H9 (cell line): ENCODE results near the gene CDS1. TPM values are rescaled to one million over a fixed set of nuclear protein-coding genes. Genes with fewer than 3 reads are reported as not detected.
A peak's percentile ranks its signal among the peaks of the same experiment; 100 is the strongest.

Experiments used
- DNase-seq: peaks from one replicate; pipeline ENCODE4 v3.0.0-alpha.2; 2017
- H2AFZ ChIP-seq: one replicate; pipeline ENCODE4 v1.6.1; 2013; ENCODE audit warnings: mild to moderate bottlenecking, low read length, control low read depth, moderate library complexity
- H2AK5ac ChIP-seq: 2 replicates; pipeline ENCODE4 v1.6.1; 2013; ENCODE audit warnings: low read length, control low read depth, mixed read lengths; ENCODE audit not compliant: insufficient read length
- H2BK120ac ChIP-seq: one replicate; pipeline ENCODE4 v1.6.1; 2013; ENCODE audit warnings: low read depth, mild to moderate bottlenecking, low read length, control low read depth, inconsistent platforms; ENCODE audit not compliant: poor library complexity, severe bottlenecking
- H2BK12ac ChIP-seq: 2 replicates; pipeline ENCODE4 v1.6.1; 2013; ENCODE audit warnings: low read length, control low read depth, mixed read lengths, low read depth; ENCODE audit not compliant: insufficient read length
- H2BK15ac ChIP-seq: 2 replicates; pipeline ENCODE4 v1.6.1; 2013; ENCODE audit warnings: low read depth, low read length, control low read depth
- H2BK20ac ChIP-seq: one replicate; pipeline ENCODE4 v1.6.1; 2013; ENCODE audit warnings: low read depth, mild to moderate bottlenecking, low read length, control low read depth, inconsistent platforms; ENCODE audit not compliant: poor library complexity, severe bottlenecking
- H2BK5ac ChIP-seq: 2 replicates; pipeline ENCODE4 v1.6.1; 2013; ENCODE audit warnings: low read length, control low read depth, mixed read lengths; ENCODE audit not compliant: insufficient read length
- H3K14ac ChIP-seq: 2 replicates; pipeline ENCODE4 v1.6.1; 2013; ENCODE audit warnings: low read length, control low read depth; ENCODE audit not compliant: insufficient read depth
- H3K18ac ChIP-seq: 2 replicates; pipeline ENCODE4 v1.6.1; 2013; ENCODE audit warnings: low read depth, mild to moderate bottlenecking, mixed read lengths, low read length, control low read depth; ENCODE audit not compliant: insufficient read length
- H3K23ac ChIP-seq: 2 replicates; pipeline ENCODE4 v1.6.1; 2013; ENCODE audit warnings: low read length, control low read depth, mixed read lengths, low read depth; ENCODE audit not compliant: insufficient read length
- H3K23me2 ChIP-seq: 2 replicates; pipeline ENCODE4 v1.6.1; 2013; ENCODE audit warnings: low read depth, mild to moderate bottlenecking, mixed read lengths, low read length, control low read depth; ENCODE audit not compliant: insufficient read length, poor library complexity, severe bottlenecking
- H3K27ac ChIP-seq: 2 replicates; pipeline ENCODE4 v1.5.1; 2013; ENCODE audit warnings: low read length, control low read depth, mixed read lengths, low read depth; ENCODE audit not compliant: insufficient read length
- H3K27me3 ChIP-seq: 2 replicates; pipeline ENCODE4 v1.6.1; 2013; ENCODE audit warnings: low read length, control low read depth, inconsistent platforms; ENCODE audit not compliant: insufficient read depth
- H3K4ac ChIP-seq: 2 replicates; pipeline ENCODE4 v1.6.1; 2013; ENCODE audit warnings: low read depth, mild to moderate bottlenecking, control low read depth, inconsistent platforms, low read length, moderate library complexity
- H3K4me1 ChIP-seq: 2 replicates; pipeline ENCODE4 v1.6.1; 2013; ENCODE audit warnings: low read length, control low read depth, inconsistent platforms; ENCODE audit not compliant: insufficient read depth
- H3K4me2 ChIP-seq: 2 replicates; pipeline ENCODE4 v1.6.1; 2013; ENCODE audit warnings: low read length, control low read depth, mixed read lengths; ENCODE audit not compliant: insufficient read length, insufficient read depth
- H3K56ac ChIP-seq: 2 replicates; pipeline ENCODE4 v1.6.1; 2013; ENCODE audit warnings: low read depth, mild to moderate bottlenecking, mixed read lengths, low read length, control low read depth; ENCODE audit not compliant: insufficient read length
- H3K79me1 ChIP-seq: 2 replicates; pipeline ENCODE4 v1.6.1; 2013; ENCODE audit warnings: low read depth, mild to moderate bottlenecking, moderate library complexity, low read length, control low read depth, inconsistent platforms; ENCODE audit not compliant: insufficient read depth, poor library complexity, severe bottlenecking
- H3K79me2 ChIP-seq: 2 replicates; pipeline ENCODE4 v1.6.1; 2013; ENCODE audit warnings: low read length, control low read depth, inconsistent platforms; ENCODE audit not compliant: insufficient read depth
- H3K9ac ChIP-seq: 2 replicates; pipeline ENCODE4 v1.6.1; 2013; ENCODE audit warnings: low read length, control low read depth, mixed read lengths; ENCODE audit not compliant: insufficient read length; ENCODE audit errors: extremely low read depth
- H3K9me3 ChIP-seq: one replicate; pipeline ENCODE4 v1.6.1; 2013; ENCODE audit warnings: low read depth, low read length, inconsistent platforms; ENCODE audit not compliant: control insufficient read depth
- H3T11ph ChIP-seq: one replicate; pipeline ENCODE4 v1.6.1; 2013; ENCODE audit warnings: mild to moderate bottlenecking, low read length, control low read depth, inconsistent platforms
- H4K20me1 ChIP-seq: one replicate; pipeline ENCODE4 v1.6.1; 2013; ENCODE audit not compliant: control insufficient read depth, insufficient read length, insufficient read depth
- H4K5ac ChIP-seq: 2 replicates; pipeline ENCODE4 v1.6.1; 2013; ENCODE audit warnings: low read depth, mild to moderate bottlenecking, mixed read lengths, low read length, control low read depth; ENCODE audit not compliant: insufficient read length
- H4K8ac ChIP-seq: replicated peaks from 2 replicates; pipeline ENCODE4 v1.6.1; 2013; ENCODE audit warnings: low read length, control low read depth, mixed read lengths, low read depth; ENCODE audit not compliant: insufficient read length
- H4K91ac ChIP-seq: 2 replicates; pipeline ENCODE4 v1.6.1; 2013; ENCODE audit warnings: low read depth, mild to moderate bottlenecking, moderate library complexity, mixed read lengths, low read length, control low read depth; ENCODE audit not compliant: insufficient read length
- H3K27ac Mint-ChIP-seq, 3 experiments: 2 replicates in 2 of 3; 3 replicates in 1 of 3; pipeline ENCODE4 v1.8.0; 2020 to 2021; ENCODE audit warnings: mixed read lengths in 3 of 3, mild to moderate bottlenecking in 1 of 3, moderate library complexity in 1 of 3
- H3K27me3 Mint-ChIP-seq: 2 replicates; pipeline ENCODE4 v1.8.0; 2021; ENCODE audit warnings: low read depth, mild to moderate bottlenecking, moderate library complexity, mixed read lengths
- H3K36me3 Mint-ChIP-seq, 3 experiments: 2 replicates in 2 of 3; 3 replicates in 1 of 3; pipeline ENCODE4 v1.8.0; 2020 to 2021; ENCODE audit warnings: low read depth in 3 of 3, mixed read lengths in 3 of 3; ENCODE audit not compliant: insufficient read depth in 1 of 3
- H3K4me1 Mint-ChIP-seq, 2 experiments: 2 replicates each; pipeline ENCODE4 v1.8.0; 2020; ENCODE audit warnings: mixed read lengths in 2 of 2
- H3K4me3 Mint-ChIP-seq, 2 experiments: 2 replicates in 1 of 2; 3 replicates in 1 of 2; pipeline ENCODE4 v1.8.0; 2020 to 2021; ENCODE audit warnings: mild to moderate bottlenecking in 2 of 2, mixed read lengths in 2 of 2, moderate library complexity in 1 of 2
- H3K9me3 Mint-ChIP-seq, 2 experiments: 2 replicates in 1 of 2; 3 replicates in 1 of 2; pipeline ENCODE4 v1.8.0; 2020; ENCODE audit warnings: mild to moderate bottlenecking in 2 of 2, mixed read lengths in 2 of 2, moderate library complexity in 1 of 2
- CTCF ChIP-seq: fragments of 200-600 bp; sonication (generic); conservative IDR thresholded peaks from 3 replicates; pipeline ENCODE4 v1.8.0; 2021; ENCODE audit warnings: antibody characterized with exemption, mild to moderate bottlenecking
- WGBS: extraction: QIAGEN DNeasy Blood & Tissue Kit; methylation state at CpG from one replicate; pipeline ENCODE4 v1.1.7; 2013; ENCODE audit warnings: missing lambda C conversion rate, low lambda C conversion rate, mixed read lengths; ENCODE audit not compliant: insufficient read length; ENCODE audit errors: extremely low coverage; 5-methylcytosine and 5-hydroxymethylcytosine counted together
- total RNA-seq: library from RNA; stranded (reverse); gene quantifications from 2 replicates; pipeline ENCODE4 v1.2.1, GENCODE V29; 2021

CDS1 gene
- total RNA-seq, 1 experiment from 2014 or later: 7.5 TPM

GRCh38 chr4:84623661-84624060 is 40.7 kb downstream of the CDS1 start:
- H4K5ac ChIP-seq: no peak overlapping the region
- H4K91ac ChIP-seq: no peak overlapping the region
- no peaks in the 10 kb centered on the region for H4K20me1 ChIP-seq
- no peak overlapping the region for H2AK5ac ChIP-seq
- no peak overlapping the region for H2BK120ac ChIP-seq
- no peak overlapping the region for H2BK20ac ChIP-seq
- no peak overlapping the region for H3K18ac ChIP-seq
- H3K27ac ChIP-seq: no peak overlapping the region
- no peak overlapping the region for H3K14ac ChIP-seq
- Mint-ChIP-seq H3K27me3 (no peaks in the 10 kb centered on the region), H3K36me3 (peaks cover 5 to 28% (median 18%) of the 10 kb centered on the region in 3 experiments; a peak in 6 of 7 replicates), H3K4me3 (no peak overlapping the region), H3K9me3 (no peaks in the 10 kb centered on the region), H3K4me1 (peaks cover 9 to 12% of the 10 kb centered on the region in 2 experiments), H3K27ac (peak overlapping the region; percentile 7 to 43 (median 23); a peak in 3 of 7 replicates)
- H3K27me3 ChIP-seq: no peaks in the 10 kb centered on the region
- no peak overlapping the region for H4K8ac ChIP-seq
- no peak overlapping the region for H2BK12ac ChIP-seq
- H3K9me3 ChIP-seq: no peaks in the 10 kb centered on the region
- no peak overlapping the region for H2BK5ac ChIP-seq
- H3K4me1 ChIP-seq: no peaks in the 10 kb centered on the region
- H2AFZ ChIP-seq: no peak overlapping the region
- TF ChIP-seq CTCF: no peak
- H3K23me2 ChIP-seq: no peaks in the 10 kb centered on the region
- no peak overlapping the region for H3K4me2 ChIP-seq
- no CpG with 5 or more reads among the region's 11 CpGs for WGBS
- no peak overlapping the region for H3K9ac ChIP-seq
- H3K56ac ChIP-seq: no peak overlapping the region
- no peak for DNase-seq
- no peaks in the 10 kb centered on the region for H3K79me1 ChIP-seq
- H3K4ac ChIP-seq: no peak overlapping the region
- H3T11ph ChIP-seq: no peak overlapping the region
- no peak overlapping the region for H2BK15ac ChIP-seq
- H3K79me2 ChIP-seq: no peaks in the 10 kb centered on the region
- no peak overlapping the region for H3K23ac ChIP-seq
